ENCODE data around the gene SLC7A6OS. TPM values are rescaled to one million over a fixed set of nuclear protein-coding genes. Genes with fewer than 3 reads are reported as not detected.

SLC7A6OS gene
- total RNA-seq, result 10 to 100 TPM; 21.4 to 29.6 TPM

GRCh38 chr16:68310774-68311511 is at the start of gene SLC7A6OS, which contains the start of gene PRMT7:
TSS of gene SLC7A6OS (minus strand) at chr16:68310946. CDS start at chr16:68310926, 20 bp downstream.
TSS of gene PRMT7 (plus strand) at chr16:68311019. CDS start at chr16:68315980, 4,961 bp downstream.
- no peaks in the 10 kb centered on the region for H3K9me3 Mint-ChIP-seq
- H3K36me3 Mint-ChIP-seq, result peaks cover 13 to 22% of the 10 kb centered on the region in 2 donors
- peak; percentile 98 to 99 for ATAC-seq
- DNase-seq (ENCODE audit: low spot score in 2 of 2), result peak; percentile 89
- H3K27ac Mint-ChIP-seq, result peak within 1 kb of the TSS; percentile 93 to 94

GRCh38 chr16:68359398-68360191 is 48.8 kb upstream of the SLC7A6OS start:
- H3K36me3 Mint-ChIP-seq, result peaks cover 12 to 28% of the 10 kb centered on the region in 2 donors
- no peak overlapping the region for H3K27ac Mint-ChIP-seq
- no peak for ATAC-seq
- no peak for DNase-seq (ENCODE audit: low spot score in 2 of 2)
- H3K9me3 Mint-ChIP-seq, result no peaks in the 10 kb centered on the region

GRCh38 chr16:68358951-68359350 is 48.2 kb upstream of the SLC7A6OS start:
- DNase-seq (ENCODE audit: low spot score in 2 of 2), result no peak
- Mint-ChIP-seq H3K27ac (no peak overlapping the region), H3K36me3 (peaks cover 18 to 32% of the 10 kb centered on the region in 2 donors), H3K9me3 (no peaks in the 10 kb centered on the region)
- no peak for ATAC-seq

- Mint-ChIP-seq H3K36me3 (peaks cover 18 to 32% of the 10 kb centered on the region in 2 donors), H3K27ac (no peak overlapping the region), H3K9me3 (no peaks in the 10 kb centered on the region)
- ATAC-seq, result no peak
- no peak for DNase-seq (ENCODE audit: low spot score in 2 of 2)
Observed at GRCh38 chr16:68357923-68358322, 47.2 kb upstream of the SLC7A6OS start.

- ATAC-seq, result no peak
- Mint-ChIP-seq H3K27ac (no peak overlapping the region), H3K36me3 (peaks cover 18 to 32% of the 10 kb centered on the region in 2 donors), H3K9me3 (no peaks in the 10 kb centered on the region)
- DNase-seq (ENCODE audit: low spot score in 2 of 2), result peak in 1 of 2 donors; percentile 53
Observed at GRCh38 chr16:68357521-68357922, 46.8 kb upstream of the SLC7A6OS start.

- H3K27ac Mint-ChIP-seq, result no peak overlapping the region
- ATAC-seq, result no peak
- peaks cover 18 to 32% of the 10 kb centered on the region in 2 donors for H3K36me3 Mint-ChIP-seq
- no peak for DNase-seq (ENCODE audit: low spot score in 2 of 2)
- no peaks in the 10 kb centered on the region for H3K9me3 Mint-ChIP-seq
Observed at GRCh38 chr16:68356919-68357286, 46.2 kb upstream of the SLC7A6OS start.

- DNase-seq (ENCODE audit: low spot score in 2 of 2) (peak; percentile 48 to 84), ATAC-seq (peak; percentile 81 to 92)
- peaks cover 18 to 32% of the 10 kb centered on the region in 2 donors for H3K36me3 Mint-ChIP-seq
- H3K27ac Mint-ChIP-seq, result no peak overlapping the region
- H3K9me3 Mint-ChIP-seq, result no peaks in the 10 kb centered on the region
Observed at GRCh38 chr16:68356249-68356918, 45.6 kb upstream of the SLC7A6OS start.

- H3K27ac Mint-ChIP-seq, result no peak overlapping the region
- peaks cover 18 to 32% of the 10 kb centered on the region in 2 donors for H3K36me3 Mint-ChIP-seq
- no peaks in the 10 kb centered on the region for H3K9me3 Mint-ChIP-seq
- peak in 1 of 2 donors; percentile 49 for DNase-seq (ENCODE audit: low spot score in 2 of 2)
- peak in 1 of 2 donors; percentile 4 for ATAC-seq
Observed at GRCh38 chr16:68355447-68356248, 44.9 kb upstream of the SLC7A6OS start.

- Mint-ChIP-seq H3K9me3 (no peaks in the 10 kb centered on the region), H3K27ac (no peak overlapping the region), H3K36me3 (peaks cover 18 to 32% of the 10 kb centered on the region in 2 donors)
- ATAC-seq (no peak), DNase-seq (ENCODE audit: low spot score in 2 of 2) (peak in 1 of 2 donors; percentile 49)
Observed at GRCh38 chr16:68354816-68355215, 44.1 kb upstream of the SLC7A6OS start.

GRCh38 chr16:68353366-68353765 is 42.6 kb upstream of the SLC7A6OS start:
- Mint-ChIP-seq H3K9me3 (no peaks in the 10 kb centered on the region), H3K36me3 (peaks cover 25 to 37% of the 10 kb centered on the region in 2 donors), H3K27ac (no peak overlapping the region)
- peak in 1 of 2 donors; percentile 50 for DNase-seq (ENCODE audit: low spot score in 2 of 2)
- no peak for ATAC-seq

- no peak for ATAC-seq
- Mint-ChIP-seq H3K9me3 (no peaks in the 10 kb centered on the region), H3K27ac (no peak overlapping the region), H3K36me3 (peaks cover 15 to 26% of the 10 kb centered on the region in 2 donors)
- DNase-seq (ENCODE audit: low spot score in 2 of 2), result no peak
Observed at GRCh38 chr16:68351991-68352431, 41.3 kb upstream of the SLC7A6OS start.

GRCh38 chr16:68351463-68351862 is 40.7 kb upstream of the SLC7A6OS start:
- Mint-ChIP-seq H3K9me3 (no peaks in the 10 kb centered on the region), H3K27ac (no peak overlapping the region), H3K36me3 (peaks cover 15 to 21% of the 10 kb centered on the region in 2 donors)
- DNase-seq (ENCODE audit: low spot score in 2 of 2), result no peak
- no peak for ATAC-seq

- H3K27ac Mint-ChIP-seq, result no peak overlapping the region
Observed at GRCh38 chr16:68350813-68351350, 40.1 kb upstream of the SLC7A6OS start.

GRCh38 chr16:68349838-68350410 is 39.2 kb upstream of the SLC7A6OS start:
- DNase-seq (ENCODE audit: low spot score in 2 of 2) (no peak), ATAC-seq (no peak)
- Mint-ChIP-seq H3K36me3 (peaks cover 13 to 15% of the 10 kb centered on the region in 2 donors), H3K9me3 (no peaks in the 10 kb centered on the region), H3K27ac (no peak overlapping the region)

More at GRCh38 chr16:68350813-68351350, 40.1 kb upstream of the SLC7A6OS start:
- DNase-seq (ENCODE audit: low spot score in 2 of 2) (no peak), ATAC-seq (no peak)
- peaks cover 15 to 19% of the 10 kb centered on the region in 2 donors for H3K36me3 Mint-ChIP-seq
- no peaks in the 10 kb centered on the region for H3K9me3 Mint-ChIP-seq

GRCh38 chr16:68348639-68349445 is 38.1 kb upstream of the SLC7A6OS start:
- H3K9me3 Mint-ChIP-seq, result no peaks in the 10 kb centered on the region
- no peak overlapping the region for H3K27ac Mint-ChIP-seq
- no peak for DNase-seq (ENCODE audit: low spot score in 2 of 2)
- H3K36me3 Mint-ChIP-seq, result peaks cover 5 to 7% of the 10 kb centered on the region in 2 donors
- no peak for ATAC-seq

Data from activated naive CD4-positive, alpha-beta T cell treated with anti-CD3 and anti-CD28 coated beads, Interleukin-2, amount 50 U/mL, for 72 hours (primary cell).